Adrenal gland (tissue), 12 donors: ENCODE measurements around the gene ANXA4. TPM values are rescaled to one million over a fixed set of nuclear protein-coding genes. Genes with fewer than 3 reads are reported as not detected.

Experiments
- DNase-seq, 7 donors: peaks; one replicate each; pipeline ENCODE4 v3.0.0-alpha.2; 2019 to 2020
- H3K27ac ChIP-seq, 5 donors: fragments of 200-600 bp; sonication (generic) in 4 of 5; 1 replicate in 3 of 5; 2 replicates in 2 of 5; pipeline versions ENCODE4 v1.5.1 to v1.8.0; 2016 to 2020; ENCODE audit warnings: mild to moderate bottlenecking in 1 of 5
- H3K27me3 ChIP-seq: fragments of 200-600 bp; 2 replicates; pipeline ENCODE4 v1.8.0; 2021
- H3K36me3 ChIP-seq, 2 donors: fragments of 200-600 bp; replicated peaks in 1 of 2; 1 replicate in 1 of 2; 2 replicates in 1 of 2; pipeline versions ENCODE4 v1.5.1 to v1.8.0; 2018 to 2022
- H3K4me1 ChIP-seq, 2 donors: fragments of 200-600 bp; replicated peaks in 1 of 2; 1 replicate in 1 of 2; 2 replicates in 1 of 2; pipeline versions ENCODE4 v1.5.1 to v1.8.0; 2018 to 2021
- H3K4me3 ChIP-seq, 4 donors: fragments of 200-600 bp; sonication (generic) in 3 of 4; one replicate each; pipeline ENCODE4 v1.5.1; 2016 to 2018
- H3K9me3 ChIP-seq, 3 donors: fragments of 200-600 bp; sonication (generic) in 1 of 3; replicated peaks in 1 of 3; 1 replicate in 2 of 3; 2 replicates in 1 of 3; pipeline versions ENCODE4 v1.5.1 to v1.8.0; 2016 to 2021
- CTCF ChIP-seq, 6 experiments: fragments of 450-650 bp in 4 of 6; fragments of 200-600 bp in 2 of 6; sonication (generic) in 1 of 6; IDR thresholded peaks; 1 replicate in 5 of 6; 2 replicates in 1 of 6; pipeline versions ENCODE4 v1.5.1 to v1.8.0; 2016 to 2021; ENCODE audit warnings: antibody characterized with exemption in 6 of 6, mild to moderate bottlenecking in 2 of 6, moderate library complexity in 1 of 6
- POLR2A ChIP-seq, 2 donors: fragments of 450-650 bp; IDR thresholded peaks; one replicate each; pipeline ENCODE4 v1.6.1; 2017; ENCODE audit warnings: antibody characterized with exemption in 2 of 2, mild to moderate bottlenecking in 2 of 2, moderate library complexity in 1 of 2
- WGBS, 4 donors: extraction: QIAGEN DNeasy Blood & Tissue Kit in 2 of 4; methylation state at CpG; one replicate each; pipeline versions ENCODE4 v1.1.5 to v1.1.7; 2013 to 2017; 5-methylcytosine and 5-hydroxymethylcytosine counted together
- intact Hi-C, 2 donors: fragments of 100-400 bp; cut with DNase I; formaldehyde crosslinking; loops; one replicate each; pipeline versions ENCODE4 v1.14.1 to v1.15.0; 2022 to 2023
- polyA plus RNA-seq, 3 donors: library from polyadenylated mRNA; stranded (reverse); fragments of 200-250 nt in 2 of 3; fragments of 350-450 nt in 1 of 3; fragmentation: Illumina TruSeq in 1 of 3; extraction: RNeasy Lipid Tissue Mini Kit (QIAGEN cat#74804) in 1 of 3; gene quantifications; one replicate each; pipeline ENCODE4 v1.2.3, GENCODE V29; 2013 to 2014
- total RNA-seq, 9 donors: library from RNA; depleted of rRNA in 4 of 9; stranded (reverse); fragments of >200 nt in 4 of 9; fragments of 120-200 nt in 1 of 9; fragmentation: NEBNext Ultra II Directional in 1 of 9; extraction: Animal tissue kit (Norgen Biotek cat#: 25700) in 1 of 9; gene quantifications; one replicate each; pipeline versions ENCODE4 v1.1.0 to v1.2.4, GENCODE V29; 2013 to 2023
- donor health status: healthy with polysubstance abuse.
- donor health status: Bipolar disorder and iron deficiency.
- donor health status: DM: yes; HTN: yes; CAD: no.
- donor health status: DM: no; HTN: no; CAD: no.
- donor health status: DM: no; HTN: no; CAD: no.
- donor health status: DM: yes; HTN: yes; CAD: no.

The ANXA4 gene
- total and polyA plus RNA-seq, 12 donors: 20.6 to 57.4 (median 33.1) TPM

GRCh38 chr2:69835666-69836065 lies 93.7 kb downstream of the ANXA4 start:
- 84 to 97% (median 92%) methylated on average over 2 of the region's 2 CpGs for WGBS, 4 donors
- H3K4me1 ChIP-seq: peaks cover 0 to 5% of the 10 kb centered on the region in 2 donors
- no peaks in the 10 kb centered on the region for H3K27me3 ChIP-seq
- no peak overlapping the region for H3K4me3 ChIP-seq
- H3K27ac ChIP-seq: no peak overlapping the region
- no peak for TF ChIP-seq CTCF (IDR thresholded peaks at IDR 0.05)
- TF ChIP-seq POLR2A (IDR thresholded peaks at IDR 0.05): no peak
- intact Hi-C loops: no loop called here
- H3K36me3 ChIP-seq: peaks cover 0 to 11% of the 10 kb centered on the region in 2 donors
- DNase-seq: no peak
- H3K9me3 ChIP-seq: no peaks in the 10 kb centered on the region

GRCh38 chr2:69836316-69836715 lies 94.4 kb downstream of the ANXA4 start:
- no peaks in the 10 kb centered on the region for H3K9me3 ChIP-seq
- H3K4me1 ChIP-seq: no peaks in the 10 kb centered on the region
- H3K4me3 ChIP-seq: no peak overlapping the region
- intact Hi-C loops: no loop called here
- TF ChIP-seq POLR2A (IDR thresholded peaks at IDR 0.05) (no peak), CTCF (IDR thresholded peaks at IDR 0.05) (no peak)
- no peak overlapping the region for H3K27ac ChIP-seq
- no peak for DNase-seq
- H3K36me3 ChIP-seq: peaks cover 0 to 16% of the 10 kb centered on the region in 2 donors
- no peaks in the 10 kb centered on the region for H3K27me3 ChIP-seq
- WGBS, 4 donors: 70 to 86% (median 78%) methylated on average over 5 of the region's 5 CpGs

GRCh38 chr2:69837533-69837932 lies 95.6 kb downstream of the ANXA4 start:
- Histone ChIP-seq H3K9me3 (peaks cover 0 to 3% (median 0%) of the 10 kb centered on the region in 3 donors), H3K27ac (no peak overlapping the region), H3K27me3 (no peaks in the 10 kb centered on the region), H3K36me3 (peaks cover 0 to 19% of the 10 kb centered on the region in 2 donors), H3K4me3 (no peak overlapping the region), H3K4me1 (no peaks in the 10 kb centered on the region)
- 95 to 98% (median 97%) methylated on average over 2 of the region's 2 CpGs for WGBS, 4 donors
- no peak for TF ChIP-seq CTCF (IDR thresholded peaks at IDR 0.05)
- TF ChIP-seq POLR2A (IDR thresholded peaks at IDR 0.05): no peak
- intact Hi-C loops: no loop called here
- DNase-seq: no peak

GRCh38 chr2:69843993-69844392 lies 102.1 kb downstream of the ANXA4 start:
- TF ChIP-seq CTCF (IDR thresholded peaks at IDR 0.05) (no peak), POLR2A (IDR thresholded peaks at IDR 0.05) (no peak)
- no peaks in the 10 kb centered on the region for H3K4me1 ChIP-seq
- intact Hi-C loops: no loop called here
- no peaks in the 10 kb centered on the region for H3K27me3 ChIP-seq
- peaks cover 0 to 9% (median 0%) of the 10 kb centered on the region in 3 donors for H3K9me3 ChIP-seq
- H3K4me3 ChIP-seq: no peak overlapping the region
- H3K36me3 ChIP-seq: peaks cover 0 to 19% of the 10 kb centered on the region in 2 donors
- no peak overlapping the region for H3K27ac ChIP-seq
- no peak for DNase-seq
